ENCODE results near the gene PIP4K2A.

- TF ChIP-seq GABPA (IDR thresholded peaks at IDR 0.05; ENCODE audit: low read depth, low read length) (no peak), GABPA (CRISPR knock-in tag; IDR thresholded peaks at IDR 0.05; ENCODE audit: low read depth) (no peak), EZH2 (conservative IDR thresholded peaks at IDR 0.05; ENCODE audit: low read depth, low read length) (no peak), PAX8 (CRISPR knock-in tag; IDR thresholded peaks at IDR 0.05; ENCODE audit: borderline replicate concordance) (no peak), SETDB1 (CRISPR knock-in tag; IDR thresholded peaks at IDR 0.05; ENCODE audit: borderline replicate concordance) (no peak), EP300 (IDR thresholded peaks at IDR 0.05; ENCODE audit: low read depth in 2 of 2, low read length in 2 of 2) (no peak), EP300 (CRISPR knock-in tag; IDR thresholded peaks at IDR 0.05; ENCODE audit: borderline replicate concordance) (no peak), PRDM4 (CRISPR knock-in tag; IDR thresholded peaks at IDR 0.05; ENCODE audit: borderline replicate concordance) (no peak), RAD21 (CRISPR knock-in tag; IDR thresholded peaks at IDR 0.05) (no peak)
Measured at GRCh38 chr10:22617051-22617450, 97.3 kb downstream of the PIP4K2A start.
